Suppressor macrophage (primary cell): ENCODE data around the gene ADCY1.

Source experiments
- DNase-seq, 4 experiments: peaks; one replicate each; pipeline ENCODE4 v3.0.0-alpha.2; 2020 to 2022

The ADCY1 gene

GRCh38 chr7:45594745-45595535, 20.8 kb downstream of the ADCY1 start:
- no peak for DNase-seq

GRCh38 chr7:45595809-45596664, 21.9 kb downstream of the ADCY1 start:
- DNase-seq = no peak

GRCh38 chr7:45596665-45597095, 22.5 kb downstream of the ADCY1 start:
- no peak for DNase-seq

- DNase-seq = no peak
These were observed 23.3 kb downstream of the ADCY1 start for GRCh38 chr7:45597286-45597984.

GRCh38 chr7:45598886-45599520, 24.8 kb downstream of the ADCY1 start:
- DNase-seq = no peak

GRCh38 chr7:45599851-45600706, 25.9 kb downstream of the ADCY1 start:
- DNase-seq = no peak

GRCh38 chr7:45601094-45601493, 26.9 kb downstream of the ADCY1 start:
- DNase-seq = no peak

GRCh38 chr7:45601816-45602540, 27.8 kb downstream of the ADCY1 start:
- DNase-seq = no peak

- no peak for DNase-seq
These were observed 31.9 kb downstream of the ADCY1 start for GRCh38 chr7:45606050-45606449.

GRCh38 chr7:45606931-45607330, 32.8 kb downstream of the ADCY1 start:
- DNase-seq = no peak

- no peak for DNase-seq
These were observed 35.0 kb downstream of the ADCY1 start for GRCh38 chr7:45609180-45609579.

GRCh38 chr7:45610019-45610418, 35.9 kb downstream of the ADCY1 start:
- DNase-seq = no peak

GRCh38 chr7:45610660-45611299, 36.6 kb downstream of the ADCY1 start:
- DNase-seq = no peak

GRCh38 chr7:45617166-45617565, 43.0 kb downstream of the ADCY1 start:
- no peak for DNase-seq

- DNase-seq = no peak
These were observed 47.9 kb downstream of the ADCY1 start for GRCh38 chr7:45622058-45622457.

- no peak for DNase-seq
These were observed 49.0 kb downstream of the ADCY1 start for GRCh38 chr7:45623157-45623556.

GRCh38 chr7:45623740-45624391, 49.7 kb downstream of the ADCY1 start:
- no peak for DNase-seq

- no peak for DNase-seq
These were observed 50.2 kb downstream of the ADCY1 start for GRCh38 chr7:45624392-45624760.

- DNase-seq = no peak
These were observed 50.9 kb downstream of the ADCY1 start for GRCh38 chr7:45625067-45625466.
